T47D (cell line): ENCODE measurements around the gene NOL7.

Experiments
- DNase-seq, 2 experiments: peaks; one replicate each; pipeline versions ENCODE4 v3.0.0 to v3.0.0-alpha.2; 2011 to 2012; ENCODE audit warnings: low read depth in 1 of 2, low spot score in 1 of 2
- JUND ChIP-seq: IDR thresholded peaks from 2 replicates; pipeline ENCODE4 v1.6.1; 2012; ENCODE audit warnings: low read depth
- in situ Hi-C: cut with HindIII; loops from 2 replicates; pipeline ENCODE4 v1.10.0; 2016; ENCODE audit warnings: low sequenced_read_pairs, low pct_unique_long_range_greater_than_20kb

Gene NOL7

GRCh38 chr6:13579911-13580310, 35.2 kb upstream of the NOL7 start:
- TF ChIP-seq JUND, result no peak
- DNase-seq, result no peak
- in situ Hi-C loops, result no loop called here

- no peak for DNase-seq
- no peak for TF ChIP-seq JUND
- in situ Hi-C loops, result no loop called here
Measured at GRCh38 chr6:13581700-13582229, 33.4 kb upstream of the NOL7 start.

GRCh38 chr6:13586603-13587542, 28.3 kb upstream of the NOL7 start:
- in situ Hi-C loops, result no loop called here
- no peak for DNase-seq
- no peak for TF ChIP-seq JUND

- in situ Hi-C loops, result no loop called here
- no peak for DNase-seq
- no peak for TF ChIP-seq JUND
Measured at GRCh38 chr6:13589801-13590200, 25.3 kb upstream of the NOL7 start.

- DNase-seq, result no peak
- TF ChIP-seq JUND, result no peak
- in situ Hi-C loops, result no loop called here
Measured at GRCh38 chr6:13590574-13591153, 24.5 kb upstream of the NOL7 start.

GRCh38 chr6:13591205-13591921, 23.8 kb upstream of the NOL7 start:
- no peak for TF ChIP-seq JUND
- DNase-seq, result no peak
- in situ Hi-C loops, result no loop called here

GRCh38 chr6:13593103-13593502, 22.0 kb upstream of the NOL7 start:
- in situ Hi-C loops, result no loop called here
- DNase-seq, result no peak

GRCh38 chr6:13593720-13594119, 21.4 kb upstream of the NOL7 start:
- in situ Hi-C loops, result no loop called here
- DNase-seq, result no peak
- TF ChIP-seq JUND, result no peak

More at GRCh38 chr6:13593103-13593502, 22.0 kb upstream of the NOL7 start:
- TF ChIP-seq JUND, result no peak

- no peak for DNase-seq
- in situ Hi-C loops, result no loop called here
- TF ChIP-seq JUND, result no peak
Measured at GRCh38 chr6:13597073-13597472, 18.1 kb upstream of the NOL7 start.

GRCh38 chr6:13600036-13600435, 15.1 kb upstream of the NOL7 start:
- in situ Hi-C loops, result no loop called here
- no peak for DNase-seq

GRCh38 chr6:13604135-13604534, 11.0 kb upstream of the NOL7 start:
- no peak for TF ChIP-seq JUND
- DNase-seq, result no peak
- in situ Hi-C loops, result no loop called here

More at GRCh38 chr6:13600036-13600435, 15.1 kb upstream of the NOL7 start:
- no peak for TF ChIP-seq JUND

GRCh38 chr6:13604546-13605416, 10.4 kb upstream of the NOL7 start:
- TF ChIP-seq JUND, result no peak
- in situ Hi-C loops, result no loop called here
- no peak for DNase-seq
